Ascending aorta (tissue), 2 donors: ENCODE measurements around the gene PNMA8A. TPM values are rescaled to one million over a fixed set of nuclear protein-coding genes. Genes with fewer than 3 reads are reported as not detected.
A peak's percentile ranks its signal among the peaks of the same experiment; 100 is the strongest.

Experiments
- DNase-seq, 2 donors: peaks; one replicate each; pipeline ENCODE4 v3.0.0-alpha.2; 2019; ENCODE audit warnings: low spot score in 2 of 2
- H3K27ac ChIP-seq, 2 donors: fragments of 200-600 bp; sonication (generic); one replicate each; pipeline ENCODE4 v1.5.1; 2016 to 2017; ENCODE audit warnings: mild to moderate bottlenecking in 1 of 2
- H3K27me3 ChIP-seq: fragments of 200-600 bp; sonication (generic); one replicate; pipeline ENCODE4 v1.5.1; 2017
- H3K36me3 ChIP-seq, 2 donors: fragments of 200-600 bp; sonication (generic); one replicate each; pipeline ENCODE4 v1.5.1; 2016
- H3K4me1 ChIP-seq, 2 donors: fragments of 200-600 bp; sonication (generic); one replicate each; pipeline ENCODE4 v1.5.1; 2016 to 2017; ENCODE audit warnings: mild to moderate bottlenecking in 1 of 2
- H3K4me3 ChIP-seq, 2 donors: fragments of 200-600 bp; sonication (generic); one replicate each; pipeline ENCODE4 v1.5.1; 2016 to 2017; ENCODE audit warnings: mild to moderate bottlenecking in 1 of 2
- H3K9me3 ChIP-seq, 2 donors: fragments of 200-600 bp; sonication (generic); one replicate each; pipeline ENCODE4 v1.5.1; 2016
- intact Hi-C: fragments of 100-400 bp; cut with DNase I; formaldehyde crosslinking; loops from one replicate; pipeline ENCODE4 v1.15.1; 2023
- total RNA-seq: library from RNA; depleted of rRNA; stranded (reverse); fragments of >200 nt; gene quantifications from one replicate; pipeline ENCODE4 v1.1.0, GENCODE V29; 2016
- TF ChIP-seq, protein P1 (sequence below), 3 experiments: fragments of 200-600 bp in 2 of 3; fragments of 450-650 bp in 1 of 3; sonication (generic) in 2 of 3; IDR thresholded peaks; one replicate each; pipeline ENCODE4 v1.5.1; 2016 to 2019; ENCODE audit warnings: antibody characterized with exemption in 3 of 3, mild to moderate bottlenecking in 1 of 3, moderate library complexity in 1 of 3

Gene PNMA8A
- total RNA-seq, 1 donor from 2014 or later, result 0.53 TPM

DNA sequence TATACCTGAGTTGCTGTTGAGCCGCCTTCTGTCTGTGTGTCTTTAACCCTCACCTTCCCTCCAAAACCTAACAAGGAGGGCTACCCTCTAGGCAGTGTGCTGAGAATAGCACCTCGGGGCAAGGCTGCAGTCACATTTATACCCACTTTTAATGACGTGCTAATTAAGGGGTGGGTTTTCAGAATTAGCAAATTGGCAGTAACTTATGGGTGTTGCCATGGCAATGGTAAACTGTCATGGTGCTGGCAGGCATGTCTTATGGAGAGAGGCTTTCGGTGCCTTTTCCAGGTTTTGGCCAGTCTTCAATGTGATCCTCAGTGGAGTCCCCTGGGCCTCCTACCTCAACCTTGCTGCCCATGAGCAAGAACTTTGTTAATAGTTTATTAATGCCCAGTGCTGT is 1.2 kb upstream of the PNMA8A start:
- intact Hi-C loops, result loop anchor here (2.0 to 5.0 kb wide), 2 partner anchors 24 to 60 kb away; partner anchors contain the start of gene CCDC8
- DNase-seq, result no peak
- TF ChIP-seq, protein P1, sequence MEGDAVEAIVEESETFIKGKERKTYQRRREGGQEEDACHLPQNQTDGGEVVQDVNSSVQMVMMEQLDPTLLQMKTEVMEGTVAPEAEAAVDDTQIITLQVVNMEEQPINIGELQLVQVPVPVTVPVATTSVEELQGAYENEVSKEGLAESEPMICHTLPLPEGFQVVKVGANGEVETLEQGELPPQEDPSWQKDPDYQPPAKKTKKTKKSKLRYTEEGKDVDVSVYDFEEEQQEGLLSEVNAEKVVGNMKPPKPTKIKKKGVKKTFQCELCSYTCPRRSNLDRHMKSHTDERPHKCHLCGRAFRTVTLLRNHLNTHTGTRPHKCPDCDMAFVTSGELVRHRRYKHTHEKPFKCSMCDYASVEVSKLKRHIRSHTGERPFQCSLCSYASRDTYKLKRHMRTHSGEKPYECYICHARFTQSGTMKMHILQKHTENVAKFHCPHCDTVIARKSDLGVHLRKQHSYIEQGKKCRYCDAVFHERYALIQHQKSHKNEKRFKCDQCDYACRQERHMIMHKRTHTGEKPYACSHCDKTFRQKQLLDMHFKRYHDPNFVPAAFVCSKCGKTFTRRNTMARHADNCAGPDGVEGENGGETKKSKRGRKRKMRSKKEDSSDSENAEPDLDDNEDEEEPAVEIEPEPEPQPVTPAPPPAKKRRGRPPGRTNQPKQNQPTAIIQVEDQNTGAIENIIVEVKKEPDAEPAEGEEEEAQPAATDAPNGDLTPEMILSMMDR (IDR thresholded peaks at IDR 0.05), result no peak
- peak overlapping the region; percentile 94 to 96 for H3K27ac ChIP-seq
- H3K36me3 ChIP-seq, result no peaks in the 10 kb centered on the region
- H3K4me1 ChIP-seq, result peaks cover 8 to 50% of the 10 kb centered on the region in 2 donors
- no peak overlapping the region for H3K4me3 ChIP-seq
- H3K27me3 ChIP-seq, result no peaks in the 10 kb centered on the region
- no peaks in the 10 kb centered on the region for H3K9me3 ChIP-seq

DNA sequence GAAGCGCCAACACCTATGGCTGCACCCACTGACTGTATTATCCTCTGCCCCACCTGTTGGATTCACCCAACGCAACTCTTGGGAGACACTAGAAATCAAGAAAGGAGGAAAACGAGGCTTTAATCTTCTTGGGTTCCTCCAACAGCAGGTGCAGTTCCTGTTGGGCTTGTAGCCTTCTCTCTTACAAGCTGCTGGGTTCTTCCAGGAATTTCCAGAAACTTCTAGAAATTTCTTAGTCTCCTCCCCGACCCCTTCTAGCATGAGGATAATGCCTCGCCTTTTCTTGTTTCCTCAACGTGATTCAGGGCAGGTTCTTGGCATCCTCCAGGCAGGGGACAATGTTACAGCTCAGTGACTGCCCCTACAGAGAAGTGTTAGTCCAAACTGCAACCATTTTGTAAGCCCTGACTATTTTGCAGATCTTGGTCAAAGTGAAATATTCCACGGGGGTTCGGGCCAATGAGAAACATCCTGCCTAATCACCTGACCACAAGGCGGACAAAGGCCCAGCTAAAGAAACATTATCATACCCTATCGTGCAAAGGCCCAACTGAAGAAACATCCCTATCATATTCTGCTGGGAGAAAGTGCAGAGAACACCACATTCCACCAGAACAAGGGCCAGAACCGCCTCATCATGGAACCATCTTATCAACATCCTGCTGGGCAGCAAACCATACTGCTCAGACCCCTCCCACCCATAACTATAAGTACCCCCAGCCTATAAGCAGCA is 614 bp upstream of the PNMA8A start:
- Histone ChIP-seq H3K4me1 (peaks cover 8 to 50% of the 10 kb centered on the region in 2 donors), H3K4me3 (peak overlapping the region; percentile 56 to 61), H3K27me3 (no peaks in the 10 kb centered on the region), H3K9me3 (no peaks in the 10 kb centered on the region), H3K27ac (peak overlapping the region; percentile 94 to 96), H3K36me3 (no peaks in the 10 kb centered on the region)
- TF ChIP-seq, protein P1 (IDR thresholded peaks at IDR 0.05), result no peak
- intact Hi-C loops, result loop anchor here (2.0 to 5.0 kb wide), 2 partner anchors 23 to 60 kb away; partner anchors contain the start of gene CCDC8
- no peak for DNase-seq

DNA sequence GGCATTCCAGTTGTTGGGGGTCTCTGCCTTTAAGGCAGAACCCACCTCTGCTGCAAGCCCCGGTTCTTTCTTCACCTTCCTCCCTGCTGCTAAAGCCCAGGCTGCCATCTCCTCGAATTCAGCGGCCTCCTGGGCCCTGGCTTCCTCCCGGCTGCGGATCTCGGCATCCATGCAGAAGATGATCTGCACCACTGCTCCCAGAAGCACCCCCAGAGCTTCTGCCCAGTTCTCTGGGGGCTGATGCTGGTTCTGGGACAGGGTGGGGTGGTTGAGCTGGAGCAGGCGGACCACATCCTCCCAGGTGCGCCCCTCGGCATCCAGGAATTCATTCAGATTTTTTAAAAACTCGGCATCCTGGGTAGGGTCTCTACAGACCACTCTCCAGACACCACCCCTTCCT is 987 bp downstream of the PNMA8A start:
- Histone ChIP-seq H3K4me3 (no peak overlapping the region), H3K36me3 (no peaks in the 10 kb centered on the region), H3K4me1 (peaks cover 8 to 37% of the 10 kb centered on the region in 2 donors), H3K27ac (peak overlapping the region; percentile 94 to 96), H3K9me3 (no peaks in the 10 kb centered on the region), H3K27me3 (no peaks in the 10 kb centered on the region)
- intact Hi-C loops, result loop anchor here (5.0 kb wide), 1 partner anchor 58 kb away; the partner anchor contains the start of gene CCDC8
- no peak for DNase-seq
- TF ChIP-seq, protein P1 (IDR thresholded peaks at IDR 0.05), result no peak

DNA sequence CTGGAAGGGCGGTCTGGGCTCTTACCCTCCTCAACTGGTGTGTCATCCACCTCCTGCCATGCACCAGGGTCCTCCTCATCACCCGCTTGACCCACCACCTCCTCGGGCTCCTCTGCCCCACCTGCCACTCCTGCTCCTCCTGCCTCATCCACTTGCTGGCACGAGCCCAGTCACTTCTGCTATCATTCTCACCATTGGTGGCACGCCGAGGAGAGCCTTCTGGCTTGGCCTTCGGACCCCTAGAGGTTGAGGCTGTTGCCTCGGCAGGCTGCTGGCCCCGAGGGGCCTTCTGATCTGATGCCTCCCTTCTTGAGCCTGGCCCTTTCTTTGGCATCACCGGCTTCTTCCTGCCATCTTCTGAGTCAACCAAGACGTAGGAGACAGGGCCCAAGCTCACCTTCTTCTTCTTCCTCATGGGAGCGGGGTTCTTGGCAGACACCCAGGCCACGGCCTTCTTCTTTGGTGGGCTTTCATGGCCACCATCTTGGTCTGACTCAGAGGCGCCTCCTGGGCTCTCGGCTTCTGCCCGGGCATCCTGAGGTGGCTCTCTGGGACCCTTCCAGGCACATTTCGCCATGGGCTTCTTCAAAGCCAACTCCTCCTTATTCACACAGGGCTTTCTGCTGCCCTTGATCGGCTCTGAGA is 1.7 kb downstream of the PNMA8A start:
- no peak for DNase-seq
- H3K27ac ChIP-seq, result peak overlapping the region; percentile 94 to 96
- no peak overlapping the region for H3K4me3 ChIP-seq
- intact Hi-C loops, result loop anchor here (5.0 kb wide), 1 partner anchor 57 kb away; the partner anchor contains the start of gene CCDC8
- TF ChIP-seq, protein P1 (IDR thresholded peaks at IDR 0.05), result no peak
- peaks cover 8 to 37% of the 10 kb centered on the region in 2 donors for H3K4me1 ChIP-seq
- H3K36me3 ChIP-seq, result no peaks in the 10 kb centered on the region
- H3K9me3 ChIP-seq, result no peaks in the 10 kb centered on the region
- no peaks in the 10 kb centered on the region for H3K27me3 ChIP-seq

DNA sequence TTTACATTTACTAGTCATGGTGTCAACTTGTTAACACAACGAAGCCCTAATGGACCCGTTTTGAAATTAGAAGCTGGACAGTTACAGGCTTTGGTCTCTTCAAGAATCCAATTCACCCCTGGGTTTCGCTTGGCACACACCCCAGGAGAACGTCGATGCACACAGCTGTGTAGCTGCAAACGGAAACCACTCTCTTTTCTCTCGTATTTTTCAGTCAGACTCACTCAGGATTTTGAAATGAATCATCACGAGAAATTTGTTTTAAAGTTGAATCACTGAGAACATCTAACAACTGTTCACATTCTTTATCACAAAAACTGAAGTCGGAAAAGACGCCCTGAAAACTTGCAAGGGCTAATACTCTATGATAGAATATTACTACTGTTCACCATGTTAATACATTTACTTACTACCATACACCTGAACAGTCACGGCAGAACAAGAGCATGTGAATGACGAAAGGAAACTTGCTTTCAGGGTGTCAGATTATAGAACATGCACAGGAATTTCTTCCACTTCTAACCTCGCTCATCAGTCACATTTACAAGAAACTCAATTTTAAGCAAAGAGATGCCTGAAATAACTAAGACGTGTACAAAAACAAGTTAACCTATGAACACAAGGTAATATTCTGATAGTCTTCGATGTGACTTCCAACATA is 4.7 kb downstream of the PNMA8A start:
- TF ChIP-seq, protein P1 (IDR thresholded peaks at IDR 0.05), result no peak
- peak in 1 of 2 donors; percentile 81 for DNase-seq

More for the DNA sequence above, 4.7 kb downstream of the PNMA8A start:
- H3K4me3 ChIP-seq, result peak overlapping the region in 1 of 2 donors; percentile 40
- intact Hi-C loops, result no loop called here
- H3K36me3 ChIP-seq, result no peaks in the 10 kb centered on the region
- H3K27me3 ChIP-seq, result no peaks in the 10 kb centered on the region
- no peaks in the 10 kb centered on the region for H3K9me3 ChIP-seq
- peak overlapping the region; percentile 61 to 66 for H3K27ac ChIP-seq
- H3K4me1 ChIP-seq, result peaks cover 6 to 16% of the 10 kb centered on the region in 2 donors
